Mesendoderm (in vitro differentiated cells): ENCODE results near the gene ZNF211.

ENCODE experiments used
- DNase-seq: peaks from one replicate; pipeline ENCODE4 v3.0.0; 2013
- H2AK5ac ChIP-seq: 2 replicates; pipeline ENCODE4 v1.6.1; 2013; ENCODE audit warnings: low read length, inconsistent platforms
- H2BK120ac ChIP-seq: 2 replicates; pipeline ENCODE4 v1.6.1; 2013; ENCODE audit warnings: low read depth, mild to moderate bottlenecking, low read length, moderate library complexity, mixed read lengths
- H2BK15ac ChIP-seq: replicated peaks from 2 replicates; pipeline ENCODE4 v1.6.1; 2013; ENCODE audit warnings: low read depth, mild to moderate bottlenecking, moderate library complexity
- H2BK5ac ChIP-seq: 2 replicates; pipeline ENCODE4 v1.6.1; 2013; ENCODE audit warnings: low read length, inconsistent platforms
- H3K18ac ChIP-seq: 2 replicates; pipeline ENCODE4 v1.6.1; 2013; ENCODE audit warnings: mild to moderate bottlenecking, low read length, mixed read lengths
- H3K23ac ChIP-seq: one replicate; pipeline ENCODE4 v1.6.1; 2013; ENCODE audit warnings: low read length
- H3K27ac ChIP-seq: 2 replicates; pipeline ENCODE4 v1.5.1; 2013; ENCODE audit warnings: low read depth, mild to moderate bottlenecking, inconsistent platforms, low read length, moderate library complexity
- H3K27me3 ChIP-seq: 2 replicates; pipeline ENCODE4 v1.6.1; 2013; ENCODE audit warnings: low read length, control low read depth, mild to moderate bottlenecking, inconsistent platforms; ENCODE audit not compliant: insufficient read depth, poor library complexity
- H3K36me3 ChIP-seq: 2 replicates; pipeline ENCODE4 v1.6.1; 2013; ENCODE audit warnings: low read length, inconsistent platforms; ENCODE audit not compliant: control insufficient read depth, insufficient read depth
- H3K4ac ChIP-seq: one replicate; pipeline ENCODE4 v1.6.1; 2013; ENCODE audit warnings: low read depth, mild to moderate bottlenecking, low read length, moderate library complexity
- H3K4me1 ChIP-seq: 2 replicates; pipeline ENCODE4 v1.6.1; 2013; ENCODE audit warnings: low read depth, low read length, inconsistent platforms; ENCODE audit not compliant: control insufficient read depth
- H3K4me2 ChIP-seq: 2 replicates; pipeline ENCODE4 v1.6.1; 2013; ENCODE audit warnings: low read length
- H3K4me3 ChIP-seq: 2 replicates; pipeline ENCODE4 v1.5.1; 2013; ENCODE audit warnings: mild to moderate bottlenecking, low read length
- H3K56ac ChIP-seq: one replicate; pipeline ENCODE4 v1.6.1; 2013; ENCODE audit warnings: low read length
- H3K79me1 ChIP-seq: 2 replicates; pipeline ENCODE4 v1.6.1; 2013; ENCODE audit warnings: low read length, inconsistent platforms
- H3K79me2 ChIP-seq: 2 replicates; pipeline ENCODE4 v1.6.1; 2013; ENCODE audit warnings: mild to moderate bottlenecking, low read length; ENCODE audit not compliant: control insufficient read depth, insufficient read depth
- H3K9ac ChIP-seq: 2 replicates; pipeline ENCODE4 v1.6.1; 2013; ENCODE audit warnings: low read length, inconsistent platforms
- H4K5ac ChIP-seq: one replicate; pipeline ENCODE4 v1.6.1; 2013; ENCODE audit warnings: low read length
- H4K8ac ChIP-seq: one replicate; pipeline ENCODE4 v1.6.1; 2013; ENCODE audit warnings: low read depth, mild to moderate bottlenecking, control low read depth, low read length, moderate library complexity
- WGBS: extraction: QIAGEN DNeasy Blood & Tissue Kit; methylation state at CpG from one replicate; pipeline ENCODE4 v1.1.7; 2013; ENCODE audit warnings: low lambda C conversion rate, missing lambda C conversion rate; ENCODE audit not compliant: insufficient coverage; ENCODE audit errors: extremely low coverage; 5-methylcytosine and 5-hydroxymethylcytosine counted together

Gene ZNF211

DNA sequence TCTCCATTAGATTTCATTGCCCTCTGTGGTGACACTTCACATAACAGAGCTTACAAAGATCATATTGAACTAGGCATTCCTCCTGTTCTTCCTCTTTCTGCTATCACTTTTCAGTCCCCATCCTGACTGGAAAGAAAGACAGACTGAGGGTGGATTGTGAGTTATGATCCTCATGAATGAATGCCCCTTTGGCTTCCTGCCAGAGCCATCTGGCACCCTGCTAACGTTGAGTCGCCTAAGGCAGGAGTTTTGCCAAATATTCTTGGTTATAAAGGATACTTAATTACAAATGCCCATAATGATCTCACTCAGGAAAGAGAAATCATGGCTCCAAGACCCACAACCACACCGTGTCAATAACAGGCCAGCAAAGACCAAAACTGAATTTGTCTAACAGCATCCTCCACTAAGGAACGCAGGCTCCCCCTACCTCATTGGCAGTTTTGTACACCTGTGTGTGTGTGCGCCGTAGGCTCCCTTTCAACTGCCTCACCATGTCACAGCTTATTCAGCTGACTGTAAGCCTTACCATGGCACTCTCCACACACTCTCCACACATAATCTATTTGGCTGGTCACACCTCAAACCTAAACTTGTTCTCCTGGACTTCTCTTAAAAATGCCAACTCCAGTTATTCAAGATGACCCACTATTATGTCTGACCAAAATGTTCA is 15.5 kb downstream of the ZNF211 start:
- Histone ChIP-seq H3K79me2 (no peaks in the 10 kb centered on the region), H3K4me2 (no peak overlapping the region), H3K79me1 (no peaks in the 10 kb centered on the region), H4K5ac (no peak overlapping the region), H2BK15ac (no peak overlapping the region), H3K4ac (no peak overlapping the region), H3K4me3 (no peak overlapping the region), H3K27ac (no peak overlapping the region), H3K36me3 (no peaks in the 10 kb centered on the region), H2AK5ac (no peak overlapping the region), H3K18ac (no peak overlapping the region), H3K56ac (no peak overlapping the region), H3K27me3 (no peaks in the 10 kb centered on the region), H3K9ac (no peak overlapping the region), H3K23ac (no peak overlapping the region), H4K8ac (no peak overlapping the region), H2BK5ac (no peak overlapping the region), H2BK120ac (no peak overlapping the region), H3K4me1 (no peaks in the 10 kb centered on the region)
- no CpG with 5 or more reads among the region's 6 CpGs for WGBS
- DNase-seq: no peak

- H4K5ac ChIP-seq: no peak overlapping the region
- no CpG with 5 or more reads among the region's 6 CpGs for WGBS
Observed at GRCh38 chr19:57651654-57651996, 18.7 kb downstream of the ZNF211 start.

GRCh38 chr19:57653689-57654088 is 20.7 kb downstream of the ZNF211 start:
- H3K27ac ChIP-seq: no peak overlapping the region
- no peak overlapping the region for H3K56ac ChIP-seq
- H2BK5ac ChIP-seq: no peak overlapping the region
- H3K79me1 ChIP-seq: no peaks in the 10 kb centered on the region
- H3K9ac ChIP-seq: no peak overlapping the region
- no peak overlapping the region for H3K4me2 ChIP-seq
- no peak overlapping the region for H3K23ac ChIP-seq
- no peaks in the 10 kb centered on the region for H3K36me3 ChIP-seq
- no peak overlapping the region for H4K5ac ChIP-seq
- H3K18ac ChIP-seq: no peak overlapping the region
- no peak overlapping the region for H4K8ac ChIP-seq
- no peak overlapping the region for H3K4me3 ChIP-seq
- H3K79me2 ChIP-seq: no peaks in the 10 kb centered on the region
- no peaks in the 10 kb centered on the region for H3K4me1 ChIP-seq
- no peaks in the 10 kb centered on the region for H3K27me3 ChIP-seq
- no peak overlapping the region for H3K4ac ChIP-seq
- DNase-seq: no peak
- H2AK5ac ChIP-seq: no peak overlapping the region
- no peak overlapping the region for H2BK120ac ChIP-seq
- WGBS: no CpG with 5 or more reads among the region's 2 CpGs
- no peak overlapping the region for H2BK15ac ChIP-seq

More at GRCh38 chr19:57651654-57651996, 18.7 kb downstream of the ZNF211 start:
- Histone ChIP-seq H3K79me1 (no peaks in the 10 kb centered on the region), H3K18ac (no peak overlapping the region), H2AK5ac (no peak overlapping the region), H3K9ac (no peak overlapping the region), H2BK15ac (no peak overlapping the region), H3K27me3 (no peaks in the 10 kb centered on the region), H2BK120ac (no peak overlapping the region), H2BK5ac (peak overlapping the region; percentile 7), H3K27ac (peak overlapping the region; percentile 15), H3K4me2 (no peak overlapping the region), H3K79me2 (no peaks in the 10 kb centered on the region), H3K4ac (no peak overlapping the region), H3K23ac (no peak overlapping the region), H3K56ac (no peak overlapping the region), H3K4me3 (no peak overlapping the region), H4K8ac (no peak overlapping the region), H3K36me3 (no peaks in the 10 kb centered on the region), H3K4me1 (no peaks in the 10 kb centered on the region)
- no peak for DNase-seq

- DNase-seq: no peak
- H3K4me2 ChIP-seq: no peak overlapping the region
- no peak overlapping the region for H3K56ac ChIP-seq
- H4K8ac ChIP-seq: no peak overlapping the region
- no peak overlapping the region for H2BK120ac ChIP-seq
- no peak overlapping the region for H2AK5ac ChIP-seq
- H3K27ac ChIP-seq: no peak overlapping the region
- H3K4ac ChIP-seq: no peak overlapping the region
- no peak overlapping the region for H3K9ac ChIP-seq
- H4K5ac ChIP-seq: no peak overlapping the region
- no peaks in the 10 kb centered on the region for H3K27me3 ChIP-seq
- H3K79me2 ChIP-seq: no peaks in the 10 kb centered on the region
- H3K4me1 ChIP-seq: no peaks in the 10 kb centered on the region
- no peak overlapping the region for H3K18ac ChIP-seq
- H3K23ac ChIP-seq: no peak overlapping the region
- WGBS: no CpG with 5 or more reads among the region's 1 CpG
- H2BK15ac ChIP-seq: no peak overlapping the region
- no peak overlapping the region for H2BK5ac ChIP-seq
- no peaks in the 10 kb centered on the region for H3K79me1 ChIP-seq
- no peak overlapping the region for H3K4me3 ChIP-seq
- no peaks in the 10 kb centered on the region for H3K36me3 ChIP-seq
Observed at GRCh38 chr19:57655443-57655842, 22.5 kb downstream of the ZNF211 start.

DNA sequence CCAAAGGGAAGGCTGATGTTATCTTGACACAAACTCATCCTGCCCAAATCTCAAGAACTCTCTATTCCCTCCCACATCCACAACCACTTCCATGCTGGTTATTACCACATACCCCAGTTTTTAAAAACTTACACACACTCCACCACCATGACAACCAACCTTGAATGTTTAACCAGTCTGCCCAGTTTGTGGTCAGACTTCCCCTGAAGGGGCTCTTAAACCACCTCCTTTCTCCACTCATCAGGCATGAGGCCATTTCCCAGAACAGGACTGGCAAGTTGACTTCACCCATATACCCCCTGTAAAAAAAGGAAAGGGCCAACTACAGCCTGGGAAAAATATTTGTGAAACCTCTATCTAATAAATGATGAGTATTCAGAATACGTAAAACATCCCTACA is 23.4 kb downstream of the ZNF211 start:
- Histone ChIP-seq H4K5ac (no peak overlapping the region), H2BK5ac (no peak overlapping the region), H3K4ac (no peak overlapping the region), H4K8ac (no peak overlapping the region), H2AK5ac (no peak overlapping the region), H3K79me1 (no peaks in the 10 kb centered on the region), H3K79me2 (no peaks in the 10 kb centered on the region), H2BK15ac (no peak overlapping the region), H3K27me3 (no peaks in the 10 kb centered on the region), H3K56ac (no peak overlapping the region), H3K36me3 (no peaks in the 10 kb centered on the region), H3K27ac (no peak overlapping the region), H2BK120ac (no peak overlapping the region), H3K4me3 (no peak overlapping the region), H3K9ac (no peak overlapping the region), H3K4me1 (no peaks in the 10 kb centered on the region), H3K4me2 (no peak overlapping the region), H3K18ac (no peak overlapping the region), H3K23ac (no peak overlapping the region)
- WGBS: no CpG with 5 or more reads among the region's 1 CpG
- DNase-seq: no peak
